HG03442 (cell line): ENCODE data around the gene ECM1.

Experiments
- ATAC-seq: cut with Tn5 transposase; IDR thresholded peaks from one replicate; pipeline ENCODE4 v1.9.1; 2021; ENCODE audit warnings: mild to moderate bottlenecking, moderate library complexity; ENCODE audit not compliant: unreplicated experiment

The ECM1 gene

GRCh38 chr1:150511985-150512660 lies 4.2 kb downstream of the ECM1 start:
- no peak for ATAC-seq

GRCh38 chr1:150512846-150513245 lies 4.9 kb downstream of the ECM1 start:
- no peak for ATAC-seq

GRCh38 chr1:150513351-150513791 lies 5.5 kb downstream of the ECM1 start:
- no peak for ATAC-seq

- no peak for ATAC-seq
Measured at GRCh38 chr1:150514260-150514659, 6.4 kb downstream of the ECM1 start.

- ATAC-seq, result no peak
Measured at GRCh38 chr1:150514913-150515327, 7.0 kb downstream of the ECM1 start.

- ATAC-seq, result peak; percentile 97
Measured at GRCh38 chr1:150515328-150516049, 7.6 kb downstream of the ECM1 start, which contains the start of gene FALEC. TSS of gene FALEC (plus strand) at chr1:150515752.

- no peak for ATAC-seq
Measured at GRCh38 chr1:150516050-150516591, 8.2 kb downstream of the ECM1 start.

- ATAC-seq, result no peak
Measured at GRCh38 chr1:150516616-150517015, 8.7 kb downstream of the ECM1 start.

GRCh38 chr1:150521196-150521968 lies 13.5 kb downstream of the ECM1 start:
- no peak for ATAC-seq

- ATAC-seq, result no peak
Measured at GRCh38 chr1:150525348-150525747, 17.4 kb downstream of the ECM1 start.

- no peak for ATAC-seq
Measured at GRCh38 chr1:150528196-150528595, 20.3 kb downstream of the ECM1 start.

GRCh38 chr1:150529017-150529416 lies 21.1 kb downstream of the ECM1 start:
- no peak for ATAC-seq

GRCh38 chr1:150530491-150531159 lies 22.7 kb downstream of the ECM1 start:
- ATAC-seq, result no peak

GRCh38 chr1:150532860-150533259 lies 25.0 kb downstream of the ECM1 start:
- ATAC-seq, result no peak

- no peak for ATAC-seq
Measured at GRCh38 chr1:150534002-150534401, 26.1 kb downstream of the ECM1 start.

- no peak for ATAC-seq
Measured at GRCh38 chr1:150535511-150536287, 27.8 kb downstream of the ECM1 start.

- ATAC-seq, result no peak
Measured at GRCh38 chr1:150536836-150537731, 29.2 kb downstream of the ECM1 start.

GRCh38 chr1:150537732-150538684 lies 30.1 kb downstream of the ECM1 start:
- ATAC-seq, result no peak
